SK-N-SH (cell line): ENCODE results near the gene ZNF317. TPM values are rescaled to one million over a fixed set of nuclear protein-coding genes. Genes with fewer than 3 reads are reported as not detected.

Experiments used
- CTCF ChIA-PET: fragments of 300-600, 350-600 bp; formaldehyde crosslinking; extraction: SDS; loops from one replicate; lab custom pipeline; 2021; lab: Yijun Ruan, JAX
- POLR2A ChIA-PET: fragments of 350-600 bp; sonication (Branson Sonifier 250); formaldehyde crosslinking; extraction: SDS; loops from one replicate; lab custom pipeline; 2020; ENCODE audit warnings: antibody characterized with exemption, inconsistent platforms; lab: Yijun Ruan, JAX
- DNase-seq: peaks from one replicate; pipeline ENCODE4 v3.0.0; 2012
- H2AFZ ChIP-seq: fragments of 200-600 bp; sonication (generic); 2 replicates; pipeline ENCODE4 v1.8.1; 2016; ENCODE audit warnings: antibody characterized with exemption, mild to moderate bottlenecking, low read depth
- H3F3A ChIP-seq: fragments of 200-600 bp; sonication (generic); replicated peaks from 2 replicates; pipeline ENCODE3; 2016; ENCODE audit warnings: antibody characterized with exemption, mild to moderate bottlenecking; ENCODE audit not compliant: insufficient read depth
- H3K27ac ChIP-seq, 2 experiments: fragments of 200-500 bp in 1 of 2; fragments of 200-600 bp in 1 of 2; sonication (Bioruptor generic) in 1 of 2; sonication (generic), shearing (Covaris generic) in 1 of 2; 2 replicates each; pipeline versions ENCODE4 v1.5.1 to v1.6.1; 2014 to 2016; ENCODE audit warnings: low read depth in 2 of 2, inconsistent platforms in 1 of 2, low read length in 1 of 2, mild to moderate bottlenecking in 1 of 2, mixed read lengths in 1 of 2
- H3K27me3 ChIP-seq: fragments of 200-600 bp; sonication (generic), shearing (Covaris generic); 2 replicates; pipeline ENCODE4 v1.6.1; 2016; ENCODE audit warnings: mixed run types; ENCODE audit not compliant: insufficient read depth
- H3K36me3 ChIP-seq, 2 experiments: fragments of 200-500 bp in 1 of 2; fragments of 200-600 bp in 1 of 2; sonication (Bioruptor generic) in 1 of 2; sonication (generic) in 1 of 2; replicated peaks in 1 of 2; 2 replicates each; pipeline versions ENCODE3 to v1.5.1; 2014 to 2016; ENCODE audit warnings: low read length in 1 of 2, mild to moderate bottlenecking in 1 of 2; ENCODE audit not compliant: insufficient read depth in 2 of 2, control insufficient read depth in 1 of 2
- H3K4me1 ChIP-seq, 2 experiments: fragments of 200-500 bp in 1 of 2; fragments of 200-600 bp in 1 of 2; sonication (Bioruptor generic) in 1 of 2; sonication (generic), shearing (Covaris generic) in 1 of 2; 2 replicates each; pipeline versions ENCODE4 v1.5.1 to v1.6.1; 2014 to 2016; ENCODE audit warnings: low read depth in 1 of 2, low read length in 1 of 2, mixed run types in 1 of 2; ENCODE audit not compliant: insufficient read depth in 2 of 2, control insufficient read depth in 1 of 2
- H3K4me2 ChIP-seq: fragments of 200-600 bp; sonication (generic), shearing (Covaris generic); 2 replicates; pipeline ENCODE4 v1.6.1; 2017; ENCODE audit warnings: mixed run types
- H3K4me3 ChIP-seq, 2 experiments: fragments of 200-500 bp in 1 of 2; fragments of 200-600 bp in 1 of 2; sonication (Bioruptor generic) in 1 of 2; sonication (generic), shearing (Covaris generic) in 1 of 2; 2 replicates each; pipeline versions ENCODE4 v1.5.1 to v1.8.1; 2014 to 2016; ENCODE audit warnings: low read depth in 2 of 2, inconsistent platforms in 1 of 2, low read length in 1 of 2, mild to moderate bottlenecking in 1 of 2, mixed read lengths in 1 of 2, moderate library complexity in 1 of 2
- H3K79me2 ChIP-seq: fragments of 200-600 bp; sonication (generic); 2 replicates; pipeline ENCODE4 v1.8.1; 2017; ENCODE audit warnings: mild to moderate bottlenecking; ENCODE audit not compliant: insufficient read depth
- H3K9ac ChIP-seq: fragments of 200-600 bp; sonication (generic); 2 replicates; pipeline ENCODE4 v1.6.1; 2017; ENCODE audit warnings: mixed run types
- H3K9me2 ChIP-seq: fragments of 200-600 bp; sonication (generic); 2 replicates; pipeline ENCODE4 v1.6.1; 2017; ENCODE audit warnings: mixed run types
- H3K9me3 ChIP-seq: fragments of 200-600 bp; sonication (generic); 2 replicates; pipeline ENCODE4 v1.6.1; 2017; ENCODE audit warnings: mixed run types, mild to moderate bottlenecking, moderate library complexity
- H4K20me1 ChIP-seq: fragments of 200-600 bp; sonication (generic); 2 replicates; pipeline ENCODE4 v1.6.1; 2017; ENCODE audit warnings: mild to moderate bottlenecking, mixed run types; ENCODE audit not compliant: insufficient read depth
- EP300 ChIP-seq, 2 experiments: IDR thresholded peaks; 2 replicates each; pipeline versions ENCODE4 v1.4.0 to v1.6.1; 2012; ENCODE audit warnings: borderline replicate concordance in 1 of 2, low read depth in 1 of 2, low read length in 1 of 2
- FOXM1 ChIP-seq: IDR thresholded peaks from 2 replicates; pipeline ENCODE4 v1.4.0; 2012; ENCODE audit warnings: low read depth, mild to moderate bottlenecking
- MXI1 ChIP-seq: IDR thresholded peaks from 2 replicates; pipeline ENCODE4 v1.6.1; 2012; ENCODE audit warnings: mild to moderate bottlenecking, low read depth, low read length, improper control_type of control experiment
- RCOR1 ChIP-seq: fragments of 150-350 bp; IDR thresholded peaks from 2 replicates; pipeline ENCODE4 v1.6.1; 2017; ENCODE audit warnings: antibody characterized with exemption, low read length
- RXRA ChIP-seq: IDR thresholded peaks from 2 replicates; pipeline ENCODE4 v1.4.0; 2012; ENCODE audit warnings: low read depth, mild to moderate bottlenecking, borderline replicate concordance
- WGBS: methylation state at CpG from one replicate; pipeline ENCODE4 v1.1.6; 2017; ENCODE audit warnings: low lambda C conversion rate; 5-methylcytosine and 5-hydroxymethylcytosine counted together
- polyA plus RNA-seq, 3 experiments: library from polyadenylated mRNA; depleted of rRNA; stranded (reverse); fragments of >200 nt; gene quantifications; 2 replicates each; pipeline ENCODE4 v1.2.3, GENCODE V29; 2012
- TF ChIP-seq, protein P1 (sequence below): fragments of 200-600 bp; sonication (generic); IDR thresholded peaks from 2 replicates; pipeline ENCODE4 v1.6.1; 2017; ENCODE audit warnings: antibody characterized with exemption, mild to moderate bottlenecking, moderate library complexity
- TF ChIP-seq, protein P2 (sequence below): IDR thresholded peaks from 2 replicates; pipeline ENCODE4 v1.6.1; 2012; ENCODE audit warnings: mild to moderate bottlenecking, low read depth, low read length, moderate library complexity
- TF ChIP-seq, protein P3 (sequence below): fragments of 150-350 bp; IDR thresholded peaks from 2 replicates; pipeline ENCODE4 v1.6.1; 2016; ENCODE audit warnings: mild to moderate bottlenecking, low read depth, low read length

The ZNF317 gene
- polyA plus RNA-seq, 1 of the 3 experiments (the other 2 are of a cell fraction), result 16.0 TPM

DNA sequence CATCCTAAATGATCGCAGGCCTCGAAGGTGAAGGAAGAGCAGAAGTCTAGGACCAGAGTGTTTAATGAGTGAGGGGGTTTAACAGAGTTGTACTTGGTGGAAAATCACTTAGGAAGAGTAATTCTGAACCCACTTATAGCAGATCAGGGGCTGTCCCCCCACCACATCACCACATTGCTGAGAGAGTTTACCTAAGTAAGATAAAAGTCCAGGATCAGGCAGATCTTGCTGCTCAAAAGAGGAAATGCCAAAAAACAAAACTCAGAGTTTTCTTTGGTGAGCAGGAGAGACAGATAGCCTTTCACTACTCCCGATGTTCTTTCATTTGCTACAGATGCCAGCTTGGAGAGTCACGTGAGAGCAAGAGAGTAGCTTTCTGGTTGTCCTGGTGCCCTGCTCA is 15.4 kb downstream of the ZNF317 start:
- 98% methylated on average over 4 of the region's 4 CpGs for WGBS
- DNase-seq, result no peak
- ChIA-PET CTCF (no interaction called here), POLR2A (no interaction called here)
- Histone ChIP-seq H3K79me2 (peaks cover 72% of the 10 kb centered on the region), H3K36me3 (peaks cover 55 to 85% of the 10 kb centered on the region in 2 experiments), H4K20me1 (no peaks in the 10 kb centered on the region), H3K27ac (no peak overlapping the region), H3K9me2 (no peaks in the 10 kb centered on the region), H3K9me3 (peaks cover 9% of the 10 kb centered on the region; the same call in 1 of the 2 replicates), H3K9ac (no peak overlapping the region), H3K4me1 (no peaks in the 10 kb centered on the region), H2AFZ (no peak overlapping the region), H3K4me3 (no peak overlapping the region; a peak in 1 of 4 replicates), H3F3A (no peaks in the 10 kb centered on the region), H3K4me2 (no peak overlapping the region), H3K27me3 (no peaks in the 10 kb centered on the region)
- TF ChIP-seq, protein P1, sequence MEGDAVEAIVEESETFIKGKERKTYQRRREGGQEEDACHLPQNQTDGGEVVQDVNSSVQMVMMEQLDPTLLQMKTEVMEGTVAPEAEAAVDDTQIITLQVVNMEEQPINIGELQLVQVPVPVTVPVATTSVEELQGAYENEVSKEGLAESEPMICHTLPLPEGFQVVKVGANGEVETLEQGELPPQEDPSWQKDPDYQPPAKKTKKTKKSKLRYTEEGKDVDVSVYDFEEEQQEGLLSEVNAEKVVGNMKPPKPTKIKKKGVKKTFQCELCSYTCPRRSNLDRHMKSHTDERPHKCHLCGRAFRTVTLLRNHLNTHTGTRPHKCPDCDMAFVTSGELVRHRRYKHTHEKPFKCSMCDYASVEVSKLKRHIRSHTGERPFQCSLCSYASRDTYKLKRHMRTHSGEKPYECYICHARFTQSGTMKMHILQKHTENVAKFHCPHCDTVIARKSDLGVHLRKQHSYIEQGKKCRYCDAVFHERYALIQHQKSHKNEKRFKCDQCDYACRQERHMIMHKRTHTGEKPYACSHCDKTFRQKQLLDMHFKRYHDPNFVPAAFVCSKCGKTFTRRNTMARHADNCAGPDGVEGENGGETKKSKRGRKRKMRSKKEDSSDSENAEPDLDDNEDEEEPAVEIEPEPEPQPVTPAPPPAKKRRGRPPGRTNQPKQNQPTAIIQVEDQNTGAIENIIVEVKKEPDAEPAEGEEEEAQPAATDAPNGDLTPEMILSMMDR, result no peak
- no peak for TF ChIP-seq EP300 (IDR thresholded peaks at IDR 0.05; ENCODE audit: borderline replicate concordance in 1 of 2, low read depth in 1 of 2, low read length in 1 of 2)
- TF ChIP-seq MXI1, result no peak
- TF ChIP-seq, protein P2, sequence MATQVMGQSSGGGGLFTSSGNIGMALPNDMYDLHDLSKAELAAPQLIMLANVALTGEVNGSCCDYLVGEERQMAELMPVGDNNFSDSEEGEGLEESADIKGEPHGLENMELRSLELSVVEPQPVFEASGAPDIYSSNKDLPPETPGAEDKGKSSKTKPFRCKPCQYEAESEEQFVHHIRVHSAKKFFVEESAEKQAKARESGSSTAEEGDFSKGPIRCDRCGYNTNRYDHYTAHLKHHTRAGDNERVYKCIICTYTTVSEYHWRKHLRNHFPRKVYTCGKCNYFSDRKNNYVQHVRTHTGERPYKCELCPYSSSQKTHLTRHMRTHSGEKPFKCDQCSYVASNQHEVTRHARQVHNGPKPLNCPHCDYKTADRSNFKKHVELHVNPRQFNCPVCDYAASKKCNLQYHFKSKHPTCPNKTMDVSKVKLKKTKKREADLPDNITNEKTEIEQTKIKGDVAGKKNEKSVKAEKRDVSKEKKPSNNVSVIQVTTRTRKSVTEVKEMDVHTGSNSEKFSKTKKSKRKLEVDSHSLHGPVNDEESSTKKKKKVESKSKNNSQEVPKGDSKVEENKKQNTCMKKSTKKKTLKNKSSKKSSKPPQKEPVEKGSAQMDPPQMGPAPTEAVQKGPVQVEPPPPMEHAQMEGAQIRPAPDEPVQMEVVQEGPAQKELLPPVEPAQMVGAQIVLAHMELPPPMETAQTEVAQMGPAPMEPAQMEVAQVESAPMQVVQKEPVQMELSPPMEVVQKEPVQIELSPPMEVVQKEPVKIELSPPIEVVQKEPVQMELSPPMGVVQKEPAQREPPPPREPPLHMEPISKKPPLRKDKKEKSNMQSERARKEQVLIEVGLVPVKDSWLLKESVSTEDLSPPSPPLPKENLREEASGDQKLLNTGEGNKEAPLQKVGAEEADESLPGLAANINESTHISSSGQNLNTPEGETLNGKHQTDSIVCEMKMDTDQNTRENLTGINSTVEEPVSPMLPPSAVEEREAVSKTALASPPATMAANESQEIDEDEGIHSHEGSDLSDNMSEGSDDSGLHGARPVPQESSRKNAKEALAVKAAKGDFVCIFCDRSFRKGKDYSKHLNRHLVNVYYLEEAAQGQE, result no peak
- TF ChIP-seq RXRA, result no peak

DNA sequence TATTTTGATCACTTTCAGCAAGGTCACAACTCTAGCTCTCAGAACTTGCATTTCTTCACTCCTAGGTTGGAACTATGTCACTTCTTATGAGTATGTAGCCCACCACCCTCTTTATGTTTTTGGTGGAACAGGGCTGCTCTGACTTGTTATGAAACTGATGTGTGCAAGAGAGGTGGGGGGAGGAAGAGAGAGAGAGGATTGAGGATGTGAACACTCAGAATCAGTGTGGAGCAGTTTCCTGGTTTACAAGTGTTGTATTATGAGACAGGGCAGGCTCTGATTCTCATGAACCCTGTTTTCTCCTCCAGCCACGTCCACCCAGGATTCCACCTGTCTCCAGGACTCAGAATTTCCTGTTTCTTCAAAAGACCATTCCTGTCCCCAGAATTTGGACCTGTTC is 16.1 kb downstream of the ZNF317 start:
- Histone ChIP-seq H3K36me3 (peaks cover 62 to 90% of the 10 kb centered on the region in 2 experiments), H3K4me1 (no peaks in the 10 kb centered on the region), H3K9ac (no peak overlapping the region), H2AFZ (no peak overlapping the region), H3K27me3 (no peaks in the 10 kb centered on the region), H3K4me3 (no peak overlapping the region; a peak in 1 of 4 replicates), H3K4me2 (no peak overlapping the region), H4K20me1 (no peaks in the 10 kb centered on the region), H3K9me3 (peaks cover 9% of the 10 kb centered on the region; the same call in 1 of the 2 replicates), H3F3A (no peaks in the 10 kb centered on the region), H3K9me2 (no peaks in the 10 kb centered on the region), H3K27ac (no peak overlapping the region), H3K79me2 (peaks cover 65% of the 10 kb centered on the region)
- ChIA-PET POLR2A (no interaction called here), CTCF (no interaction called here)
- WGBS, result 100% methylated on average over 1 of the region's 1 CpG
- DNase-seq, result no peak
- TF ChIP-seq, protein P3, sequence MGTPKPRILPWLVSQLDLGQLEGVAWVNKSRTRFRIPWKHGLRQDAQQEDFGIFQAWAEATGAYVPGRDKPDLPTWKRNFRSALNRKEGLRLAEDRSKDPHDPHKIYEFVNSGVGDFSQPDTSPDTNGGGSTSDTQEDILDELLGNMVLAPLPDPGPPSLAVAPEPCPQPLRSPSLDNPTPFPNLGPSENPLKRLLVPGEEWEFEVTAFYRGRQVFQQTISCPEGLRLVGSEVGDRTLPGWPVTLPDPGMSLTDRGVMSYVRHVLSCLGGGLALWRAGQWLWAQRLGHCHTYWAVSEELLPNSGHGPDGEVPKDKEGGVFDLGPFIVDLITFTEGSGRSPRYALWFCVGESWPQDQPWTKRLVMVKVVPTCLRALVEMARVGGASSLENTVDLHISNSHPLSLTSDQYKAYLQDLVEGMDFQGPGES, result no peak
- TF ChIP-seq RCOR1 (no peak), FOXM1 (no peak)
